ENCODE measurements around the gene KRTAP12-2. TPM values are rescaled to one million over a fixed set of nuclear protein-coding genes. Genes with fewer than 3 reads are reported as not detected.

The KRTAP12-2 gene
- total RNA-seq, 2 donors from 2014 or later: not detected

GRCh38 chr21:44706706-44707581, 40.2 kb upstream of the KRTAP12-2 start:
- DNase-seq: no peak
- Mint-ChIP-seq H3K27me3 (peaks cover 92% of the 10 kb centered on the region), H3K27ac (no peak overlapping the region), H3K36me3 (ENCODE audit: low read depth) (peaks cover 9% of the 10 kb centered on the region), H3K4me3 (no peak overlapping the region), H3K4me1 (peaks cover 23% of the 10 kb centered on the region)
- ATAC-seq: no peak
- no peaks in the 10 kb centered on the region for H3K9me3 ChIP-seq (ENCODE audit: control insufficient read depth, low read length, poor library complexity, severe bottlenecking)

GRCh38 chr21:44706026-44706705, 39.4 kb upstream of the KRTAP12-2 start:
- H3K36me3 Mint-ChIP-seq (ENCODE audit: low read depth): peaks cover 9% of the 10 kb centered on the region

GRCh38 chr21:44704636-44705001, 37.9 kb upstream of the KRTAP12-2 start:
- Mint-ChIP-seq H3K4me1 (peaks cover 11% of the 10 kb centered on the region), H3K4me3 (no peak overlapping the region)

More at GRCh38 chr21:44706026-44706705, 39.4 kb upstream of the KRTAP12-2 start:
- DNase-seq: no peak
- ATAC-seq: no peak
- Mint-ChIP-seq H3K27ac (no peak overlapping the region), H3K4me3 (no peak overlapping the region), H3K4me1 (peaks cover 20% of the 10 kb centered on the region), H3K27me3 (peaks cover 93% of the 10 kb centered on the region)
- no peaks in the 10 kb centered on the region for H3K9me3 ChIP-seq (ENCODE audit: control insufficient read depth, low read length, poor library complexity, severe bottlenecking)

GRCh38 chr21:44703731-44704635, 37.3 kb upstream of the KRTAP12-2 start:
- no peak for ATAC-seq
- Mint-ChIP-seq H3K27me3 (peaks cover 91% of the 10 kb centered on the region), H3K36me3 (ENCODE audit: low read depth) (peaks cover 10% of the 10 kb centered on the region), H3K27ac (no peak overlapping the region), H3K4me1 (peaks cover 9% of the 10 kb centered on the region), H3K4me3 (no peak overlapping the region)
- no peaks in the 10 kb centered on the region for H3K9me3 ChIP-seq (ENCODE audit: control insufficient read depth, low read length, poor library complexity, severe bottlenecking)
- DNase-seq: no peak

More at GRCh38 chr21:44704636-44705001, 37.9 kb upstream of the KRTAP12-2 start:
- H3K36me3 Mint-ChIP-seq (ENCODE audit: low read depth): peaks cover 9% of the 10 kb centered on the region
- H3K27me3 Mint-ChIP-seq: peaks cover 93% of the 10 kb centered on the region
- ATAC-seq (no peak), DNase-seq (no peak)
- H3K27ac Mint-ChIP-seq: no peak overlapping the region
- no peaks in the 10 kb centered on the region for H3K9me3 ChIP-seq (ENCODE audit: control insufficient read depth, low read length, poor library complexity, severe bottlenecking)

DNA sequence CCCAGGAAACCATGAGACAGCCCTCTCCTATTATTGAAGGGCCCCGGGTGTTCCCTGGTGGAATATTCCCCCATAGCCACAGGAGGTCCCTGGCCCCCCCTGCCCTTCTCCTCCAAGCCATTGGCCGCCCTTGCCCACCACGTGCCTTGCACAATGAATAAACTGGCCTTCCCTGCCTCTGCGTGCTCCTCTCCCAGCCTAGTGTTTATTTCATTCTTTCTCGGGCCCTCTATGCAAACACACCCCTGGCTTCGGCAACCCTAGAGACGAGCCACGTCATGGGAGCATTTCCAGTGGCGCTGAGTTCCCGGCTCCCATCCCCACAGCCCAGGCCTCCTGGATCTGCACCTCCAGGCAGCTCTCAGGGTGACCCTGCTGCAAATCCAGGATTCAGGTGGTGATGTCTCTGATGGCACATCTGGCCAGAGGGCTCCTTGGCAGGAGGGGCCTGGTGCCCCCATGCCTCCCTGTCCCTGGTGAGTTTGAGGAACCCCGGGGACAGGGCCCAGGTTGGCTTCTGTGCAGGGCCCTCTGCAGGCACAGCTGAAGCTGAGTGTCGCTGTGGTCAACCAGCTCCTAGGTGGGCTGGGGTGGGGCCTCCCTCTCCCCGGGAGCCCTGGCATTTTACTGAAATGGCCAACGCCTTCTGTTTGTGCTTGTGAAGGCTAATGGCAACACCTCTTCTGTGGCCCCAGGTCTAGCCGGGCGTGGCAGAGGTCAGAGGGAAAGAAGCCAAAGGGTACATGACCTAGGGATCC, 36.4 kb upstream of the KRTAP12-2 start:
- DNase-seq (no peak), ATAC-seq (no peak)
- Mint-ChIP-seq H3K4me3 (no peak overlapping the region), H3K27ac (no peak overlapping the region), H3K36me3 (ENCODE audit: low read depth) (peaks cover 11% of the 10 kb centered on the region), H3K27me3 (peaks cover 89% of the 10 kb centered on the region), H3K4me1 (peaks cover 6% of the 10 kb centered on the region)
- no peaks in the 10 kb centered on the region for H3K9me3 ChIP-seq (ENCODE audit: control insufficient read depth, low read length, poor library complexity, severe bottlenecking)

DNA sequence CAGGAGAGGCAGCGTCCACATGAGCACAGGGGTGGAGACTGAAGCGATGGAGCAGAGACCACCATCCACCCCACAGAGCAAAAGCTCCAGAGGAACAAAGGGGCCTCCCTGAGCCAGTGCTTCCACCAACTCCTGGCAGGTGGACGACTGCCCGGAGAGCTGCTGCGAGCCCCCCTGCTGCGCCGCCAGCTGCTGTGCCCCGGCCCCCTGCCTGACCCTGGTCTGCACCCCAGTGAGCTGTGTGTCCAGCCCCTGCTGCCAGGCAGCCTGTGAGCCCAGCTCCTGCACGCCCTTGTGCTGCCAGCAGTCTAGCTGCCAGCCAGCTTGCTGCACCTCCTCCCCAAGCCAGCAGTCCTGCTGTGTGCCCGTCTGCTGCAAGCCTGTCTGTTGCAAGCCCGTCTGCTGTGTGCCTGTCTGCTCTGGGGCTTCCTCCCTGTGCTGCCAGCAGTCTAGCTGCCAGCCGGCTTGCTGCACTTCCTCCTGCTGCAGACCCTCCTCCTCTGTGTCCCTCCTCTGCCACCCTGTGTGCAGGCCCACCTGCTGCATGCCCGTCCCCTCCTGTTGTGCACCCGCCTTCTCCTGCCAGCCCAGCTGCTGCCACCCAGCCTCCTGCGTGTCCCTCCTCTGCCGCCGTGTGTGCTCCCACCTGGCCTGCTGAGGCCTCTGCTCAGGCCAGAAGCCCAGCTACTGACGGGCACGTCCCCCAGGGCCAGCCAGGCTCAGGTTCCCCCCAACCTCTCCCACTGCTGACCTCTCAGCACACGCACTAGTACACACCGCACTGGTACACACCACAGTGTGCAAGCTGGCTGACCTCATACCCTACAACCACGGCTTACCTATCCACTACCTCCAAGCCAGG, 35.6 kb upstream of the KRTAP12-2 start:
- DNase-seq (no peak), ATAC-seq (no peak)
- peaks cover 12% of the 10 kb centered on the region for H3K36me3 Mint-ChIP-seq (ENCODE audit: low read depth)
- H3K9me3 ChIP-seq (ENCODE audit: control insufficient read depth, low read length, poor library complexity, severe bottlenecking): no peaks in the 10 kb centered on the region
- H3K27ac Mint-ChIP-seq: no peak overlapping the region
- no peak overlapping the region for H3K4me3 Mint-ChIP-seq
- H3K27me3 Mint-ChIP-seq: peaks cover 89% of the 10 kb centered on the region
- peaks cover 12% of the 10 kb centered on the region for H3K4me1 Mint-ChIP-seq

- Mint-ChIP-seq H3K4me1 (peaks cover 17% of the 10 kb centered on the region), H3K27me3 (peaks cover 92% of the 10 kb centered on the region), H3K27ac (no peak overlapping the region), H3K36me3 (ENCODE audit: low read depth) (peaks cover 14% of the 10 kb centered on the region), H3K4me3 (no peak overlapping the region)
- ATAC-seq (no peak), DNase-seq (no peak)
- no peaks in the 10 kb centered on the region for H3K9me3 ChIP-seq (ENCODE audit: control insufficient read depth, low read length, poor library complexity, severe bottlenecking)
Observed at GRCh38 chr21:44701541-44701940, 34.8 kb upstream of the KRTAP12-2 start.

GRCh38 chr21:44701023-44701400, 34.3 kb upstream of the KRTAP12-2 start:
- H3K9me3 ChIP-seq (ENCODE audit: control insufficient read depth, low read length, poor library complexity, severe bottlenecking): no peaks in the 10 kb centered on the region
- no peak overlapping the region for H3K4me3 Mint-ChIP-seq
- peaks cover 18% of the 10 kb centered on the region for H3K36me3 Mint-ChIP-seq (ENCODE audit: low read depth)
- DNase-seq (no peak), ATAC-seq (no peak)
- H3K27ac Mint-ChIP-seq: no peak overlapping the region
- peaks cover 92% of the 10 kb centered on the region for H3K27me3 Mint-ChIP-seq
- H3K4me1 Mint-ChIP-seq: peaks cover 19% of the 10 kb centered on the region

DNA sequence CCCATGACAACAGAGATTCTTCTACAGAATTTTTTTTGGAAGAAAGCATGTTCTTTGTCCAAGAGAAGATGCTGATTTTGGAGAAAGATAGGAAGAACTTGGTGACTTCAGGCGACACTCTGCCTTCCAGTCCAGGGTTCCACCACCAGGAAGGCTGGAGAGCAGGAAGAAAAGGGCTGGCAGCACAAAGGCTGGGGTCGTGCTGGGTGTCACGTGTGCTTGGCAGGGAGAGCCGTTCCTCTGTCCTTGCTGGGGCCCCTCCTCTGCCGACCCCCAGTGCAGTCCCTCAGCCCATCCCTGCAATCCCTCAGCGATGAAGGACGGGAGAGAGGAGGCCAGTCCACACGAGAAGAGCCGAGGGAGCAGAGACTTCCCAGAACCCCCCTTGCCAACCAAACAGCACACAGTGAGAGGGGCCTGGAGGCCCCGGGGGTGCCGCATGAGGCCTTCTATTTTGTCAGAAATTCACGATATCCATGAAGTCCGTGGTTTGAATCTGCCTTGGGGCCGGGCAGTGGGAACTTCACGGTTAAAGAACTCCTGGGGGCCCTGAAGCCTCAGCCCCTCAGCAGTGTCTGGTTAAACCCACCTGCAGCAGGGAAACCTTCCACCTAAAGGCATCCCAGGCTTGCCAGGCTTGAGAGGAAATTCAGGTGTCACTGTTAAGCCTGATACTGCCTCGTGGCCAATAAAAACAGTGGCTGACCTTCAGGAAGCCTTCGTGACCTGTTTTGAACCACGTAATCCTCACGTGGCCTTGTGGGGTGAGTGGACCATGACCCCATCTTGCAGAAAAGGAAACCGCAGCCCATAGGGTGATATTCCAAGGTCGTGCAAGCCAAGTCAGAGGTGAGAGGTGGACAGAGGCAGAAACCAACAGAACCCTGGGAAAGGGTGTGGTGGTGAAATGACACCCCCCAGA, 33.6 kb upstream of the KRTAP12-2 start:
- no peak overlapping the region for H3K27ac Mint-ChIP-seq
- ATAC-seq: no peak
- no peaks in the 10 kb centered on the region for H3K9me3 ChIP-seq (ENCODE audit: control insufficient read depth, low read length, poor library complexity, severe bottlenecking)
- H3K4me3 Mint-ChIP-seq: no peak overlapping the region
- H3K27me3 Mint-ChIP-seq: peaks cover 93% of the 10 kb centered on the region
- H3K4me1 Mint-ChIP-seq: peaks cover 20% of the 10 kb centered on the region
- peaks cover 19% of the 10 kb centered on the region for H3K36me3 Mint-ChIP-seq (ENCODE audit: low read depth)
- no peak for DNase-seq

DNA sequence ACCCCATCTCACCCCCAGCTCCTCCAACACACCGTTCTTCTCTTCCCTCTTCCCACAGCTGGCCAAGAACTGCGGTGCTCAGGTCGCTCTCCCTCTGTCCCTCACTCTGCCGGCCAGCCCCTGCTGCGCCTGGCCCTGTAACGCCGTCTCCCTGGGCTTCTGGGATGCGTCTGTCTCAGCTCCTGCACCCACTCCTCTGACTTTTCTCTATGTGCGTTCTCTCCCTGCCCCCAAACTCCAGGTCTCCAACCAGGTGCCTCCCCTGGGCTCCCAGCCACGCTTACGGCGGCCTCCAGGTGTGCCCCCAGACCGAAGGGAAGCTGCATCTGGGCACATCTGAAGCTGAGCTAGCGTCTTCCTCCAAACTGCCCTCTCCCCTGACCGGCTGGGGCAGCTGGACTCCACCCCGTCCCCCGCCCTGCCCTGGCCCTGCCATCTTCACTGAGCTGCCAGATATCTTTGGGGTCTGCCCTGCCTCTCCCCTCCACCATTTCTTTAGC, 32.8 kb upstream of the KRTAP12-2 start:
- ATAC-seq (no peak), DNase-seq (no peak)
- H3K27ac Mint-ChIP-seq: no peak overlapping the region
- H3K9me3 ChIP-seq (ENCODE audit: control insufficient read depth, low read length, poor library complexity, severe bottlenecking): no peaks in the 10 kb centered on the region
- peaks cover 20% of the 10 kb centered on the region for H3K4me1 Mint-ChIP-seq
- peaks cover 17% of the 10 kb centered on the region for H3K36me3 Mint-ChIP-seq (ENCODE audit: low read depth)
- H3K27me3 Mint-ChIP-seq: peaks cover 85% of the 10 kb centered on the region
- H3K4me3 Mint-ChIP-seq: no peak overlapping the region
